DLD1 (cell line): Measurements from ENCODE around the gene H2BW1.
"Not testable (repeated sequence)": the region's sequence is repeated elsewhere in the genome, so short reads cannot be mapped to it uniquely, and the experiment has no call there.

ENCODE experiments used
- in situ Hi-C: cut with HindIII; loops from 2 replicates; pipeline ENCODE4 v1.10.0; 2017; ENCODE audit warnings: low sequenced_read_pairs

Gene H2BW1

GRCh38 chrX:104013606-104014005 is at the start of gene H2BW1:
H2BW1 (minus strand) TSS chrX:104013708; CDS start chrX:104013576, 132 bp downstream.
- in situ Hi-C loops: no loop called here

DNA sequence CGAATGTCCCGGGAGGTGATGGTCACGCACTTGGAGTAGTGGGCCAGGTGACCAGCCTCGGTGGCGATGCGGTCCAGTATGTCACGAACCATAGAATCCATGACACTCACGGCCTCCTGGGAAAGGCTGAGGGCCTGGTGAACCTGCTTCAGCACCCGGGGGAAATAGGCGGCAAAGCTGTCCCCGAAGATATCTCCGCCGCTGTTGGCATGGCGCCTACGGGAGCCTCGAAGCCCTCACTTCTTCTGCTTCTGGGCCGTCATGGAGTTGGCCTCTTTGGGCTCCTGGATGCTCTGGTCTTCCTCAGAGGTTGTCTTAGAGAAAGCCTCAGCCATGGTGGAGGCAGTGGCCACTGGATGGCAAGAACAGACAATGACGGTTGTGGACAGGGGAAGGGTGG is 49.1 kb upstream of the H2BW1 start:
- in situ Hi-C loops: not testable (repeated sequence)

DNA sequence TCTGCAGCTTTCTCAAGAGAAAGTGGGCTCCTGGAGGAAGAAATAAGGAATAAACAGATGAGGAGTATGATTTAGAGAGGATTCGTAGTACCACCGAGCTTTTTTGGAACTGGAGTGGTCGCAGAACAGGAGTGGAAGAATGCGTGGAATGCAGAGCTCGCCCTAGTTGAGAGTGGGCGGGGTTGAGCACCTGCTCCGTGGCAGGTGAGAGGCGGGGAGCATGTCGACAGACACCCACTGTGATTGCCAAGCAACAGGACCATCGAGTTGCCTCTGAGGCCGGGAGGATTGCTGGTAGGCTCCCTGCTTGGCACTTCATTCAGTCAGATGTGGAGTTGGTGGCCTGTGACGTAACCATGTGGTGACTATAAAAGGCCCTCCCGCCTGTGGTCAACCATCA is 41.4 kb upstream of the H2BW1 start:
- in situ Hi-C loops: not testable (repeated sequence)

- in situ Hi-C loops: no loop called here
Observed at GRCh38 chrX:104047171-104047570, 33.7 kb upstream of the H2BW1 start.

- in situ Hi-C loops: no loop called here
Observed at GRCh38 chrX:104045642-104046041, 32.1 kb upstream of the H2BW1 start.

GRCh38 chrX:104041003-104041402 is 27.5 kb upstream of the H2BW1 start:
- in situ Hi-C loops: no loop called here

DNA sequence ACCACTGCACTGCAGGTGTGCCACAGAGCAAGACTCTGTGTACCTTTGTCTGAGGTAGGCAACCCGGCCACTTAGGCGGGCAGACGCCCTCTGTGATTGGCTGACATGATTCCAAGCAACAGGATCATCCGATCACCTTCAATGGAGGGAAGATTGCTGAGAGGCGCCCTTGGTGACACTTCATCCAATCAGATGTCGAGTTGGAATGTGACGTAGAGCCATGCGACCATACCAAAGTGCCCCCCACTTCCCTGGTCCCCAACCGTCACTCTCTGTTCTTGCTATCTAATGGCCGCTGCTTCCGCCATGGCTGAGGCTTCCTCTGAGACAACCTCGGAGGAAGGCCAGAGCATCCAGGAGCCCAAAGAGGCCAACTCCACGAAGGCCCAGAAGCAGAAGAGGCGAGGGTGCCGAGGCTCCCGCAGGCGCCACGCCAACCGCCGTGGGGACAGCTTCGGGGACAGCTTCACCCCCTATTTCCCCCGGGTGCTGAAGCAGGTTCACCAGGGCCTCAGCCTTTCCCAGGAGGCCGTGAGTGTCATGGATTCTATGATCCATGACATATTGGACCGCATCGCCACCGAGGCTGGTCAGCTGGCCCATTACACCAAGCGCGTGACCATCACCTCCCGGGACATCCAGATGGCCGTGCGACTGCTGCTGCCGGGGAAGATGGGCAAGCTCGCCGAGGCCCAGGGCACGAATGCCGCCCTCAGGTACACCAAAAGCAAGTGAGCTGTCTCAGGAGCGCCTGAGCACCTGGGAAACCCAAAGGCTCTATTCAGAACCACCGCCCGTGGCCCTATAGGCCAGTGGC is 26.4 kb upstream of the H2BW1 start, which contains the start of gene H2BW2:
H2BW2 (plus strand) TSS at position 268 of the 817 bp plus-strand sequence; CDS start at position 307, 39 bp downstream.
- in situ Hi-C loops: no loop called here

- in situ Hi-C loops: no loop called here
Observed at GRCh38 chrX:104018126-104018525, 4.6 kb upstream of the H2BW1 start.

DNA sequence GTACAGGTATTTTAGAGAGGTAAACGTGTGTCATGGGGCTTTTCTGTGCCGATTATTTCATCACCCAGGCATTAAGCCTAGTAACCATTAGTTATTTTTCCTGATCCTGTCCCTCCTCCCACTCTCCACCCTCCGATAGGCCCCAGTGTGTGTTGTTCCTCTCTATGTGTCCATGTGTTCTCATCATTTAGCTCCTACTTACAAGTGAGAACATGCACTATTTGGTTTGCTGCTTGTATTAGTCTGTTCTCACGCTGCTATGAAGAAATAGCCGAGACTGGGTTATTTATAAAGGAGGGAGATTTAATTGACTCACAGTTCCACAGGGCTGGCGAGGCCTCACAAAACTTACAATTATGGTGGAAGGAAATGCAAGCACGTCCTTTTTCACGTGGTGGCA is 2.1 kb upstream of the H2BW1 start:
- in situ Hi-C loops: not testable (repeated sequence)

DNA sequence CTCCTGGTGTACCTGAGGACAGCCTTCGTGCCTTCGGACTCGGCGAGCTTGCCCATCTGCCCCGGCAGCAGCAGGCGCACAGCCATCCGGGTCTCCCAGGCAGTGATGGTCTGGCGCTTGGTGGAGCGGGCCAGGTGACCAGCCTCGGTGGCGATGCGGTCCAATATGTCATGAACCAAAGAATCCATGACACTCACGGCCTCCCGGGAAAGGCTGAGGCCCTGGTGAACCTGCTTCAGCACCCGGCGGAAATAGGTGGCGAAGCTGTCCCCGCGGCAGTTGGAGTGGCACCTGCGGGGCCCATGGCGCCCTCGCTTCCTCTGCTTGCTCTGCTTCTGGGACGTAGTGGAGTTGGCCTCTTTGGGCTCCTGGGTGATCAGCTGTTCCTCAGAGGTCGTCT is 350 bp downstream of the H2BW1 start:
- in situ Hi-C loops: no loop called here

- in situ Hi-C loops: no loop called here
Observed at GRCh38 chrX:104008831-104009230, 4.7 kb downstream of the H2BW1 start.

DNA sequence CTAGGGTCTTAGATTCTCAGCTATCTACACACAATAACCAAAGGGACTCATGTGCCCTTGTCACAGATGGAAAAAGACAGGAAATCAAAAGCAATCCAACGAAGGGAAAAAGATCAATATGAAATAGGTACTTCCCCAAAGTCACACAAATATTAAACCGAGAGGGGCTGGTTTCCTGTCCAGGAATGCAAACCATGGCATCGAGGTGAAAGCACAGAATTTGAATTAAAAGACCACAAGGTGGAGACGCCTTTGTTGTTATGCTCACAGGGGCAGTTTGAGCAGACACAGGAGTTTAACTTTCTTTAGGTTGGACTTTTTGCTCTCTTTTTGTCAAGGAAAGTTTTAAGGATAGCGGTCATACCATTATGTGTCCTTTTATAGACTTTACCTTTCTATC is 14.3 kb downstream of the H2BW1 start:
- in situ Hi-C loops: no loop called here

- in situ Hi-C loops: not testable (repeated sequence)
Observed at GRCh38 chrX:103983508-103983907, 30.0 kb downstream of the H2BW1 start.

DNA sequence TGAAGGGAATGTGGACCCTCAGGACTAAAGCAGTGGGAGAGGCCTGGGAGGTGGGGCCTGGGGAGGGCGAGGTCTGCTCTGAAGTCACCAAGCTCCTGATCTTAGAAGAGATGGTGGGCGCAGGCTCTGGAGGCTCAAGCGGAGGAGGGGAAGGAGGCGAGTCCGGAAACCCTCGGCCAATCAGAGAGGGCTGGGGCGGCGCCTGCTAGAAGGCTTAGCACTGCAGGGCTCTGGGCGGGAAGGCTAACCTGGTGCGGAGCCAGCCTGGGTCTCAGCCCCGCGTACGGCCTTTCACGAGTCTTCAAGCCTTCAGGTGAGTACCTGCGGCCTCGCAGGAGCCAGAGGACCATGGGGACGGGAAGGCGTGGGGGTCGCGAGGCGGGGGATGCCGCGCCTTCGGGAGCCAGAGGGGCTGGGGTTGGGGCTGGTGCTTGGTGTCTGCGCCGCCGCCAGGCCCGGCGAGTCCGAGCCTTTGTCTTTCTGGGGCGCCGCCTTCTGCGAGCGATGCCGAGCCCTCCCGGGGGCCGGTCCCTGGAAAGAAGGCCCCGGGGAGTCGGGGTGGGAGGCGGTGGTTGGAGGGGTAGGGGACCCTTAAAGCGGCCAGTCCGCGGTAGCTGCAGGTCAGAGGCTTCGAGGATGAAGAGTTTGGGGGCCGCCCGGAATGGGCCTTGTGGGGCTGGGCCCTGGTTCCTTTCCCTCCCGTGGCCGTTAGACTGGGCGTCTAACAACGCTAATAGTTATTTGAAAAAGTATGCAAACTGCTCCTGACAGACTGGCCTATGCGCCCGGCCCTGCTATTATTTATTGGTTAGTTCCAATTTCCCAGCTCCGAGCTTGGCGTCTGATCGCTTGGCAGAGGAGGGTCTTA is 50.9 kb downstream of the H2BW1 start, which contains the start of gene TMSB15B:
TMSB15B (plus strand) TSS at position 217 of the 868 bp plus-strand sequence.
- in situ Hi-C loops: not testable (repeated sequence)
